Measurements from ENCODE around the gene GANAB. TPM values are rescaled to one million over a fixed set of nuclear protein-coding genes. Genes with fewer than 3 reads are reported as not detected.

Gene GANAB
- total and polyA plus RNA-seq, 2 of the 13 experiments (the other 11 are each of a cell fraction or from before 2014, with no cell fraction given) = 99.5 to 234 TPM

GRCh38 chr11:62665075-62665598 is 18.7 kb upstream of the GANAB start, which contains the start of the genes C11orf98 and CSKMT (continued):
- TF ChIP-seq ZNF550 (CRISPR knock-in tag; IDR thresholded peaks at IDR 0.05; ENCODE audit: borderline replicate concordance) = no peak
- 0 out of 2 replicates have a peak, but pooled peaks have one; percentile 57 for TF ChIP-seq KIAA2018 (CRISPR knock-in tag; IDR thresholded peaks at IDR 0.05; ENCODE audit: borderline replicate concordance)
- TF ChIP-seq ZNF614 (CRISPR knock-in tag; IDR thresholded peaks at IDR 0.05; ENCODE audit: borderline replicate concordance) = peak; percentile 75; the same call in 1 of the 2 replicates
- no peak for TF ChIP-seq KAT2B (IDR thresholded peaks at IDR 0.05; ENCODE audit: borderline replicate concordance, low read depth, low read length)
- no peak for TF ChIP-seq ZNF713 (CRISPR knock-in tag; IDR thresholded peaks at IDR 0.05)
- TF ChIP-seq ZNF34 (CRISPR knock-in tag; IDR thresholded peaks at IDR 0.05; ENCODE audit: borderline replicate concordance) = peak; percentile 96; the same call in 1 of the 2 replicates
- peak; percentile 45; the same call in 1 of the 2 replicates for TF ChIP-seq AKAP8 (CRISPR knock-in tag; IDR thresholded peaks at IDR 0.05)
- TF ChIP-seq ZBTB7B (CRISPR knock-in tag; IDR thresholded peaks at IDR 0.05) = no peak
- no peak for TF ChIP-seq TRAFD1 (CRISPR knock-in tag; IDR thresholded peaks at IDR 0.05; ENCODE audit: borderline replicate concordance)
- peak; percentile 88 for TF ChIP-seq ZNF350 (CRISPR knock-in tag; IDR thresholded peaks at IDR 0.05; ENCODE audit: borderline replicate concordance, low read depth)
- TF ChIP-seq ZNF772 (CRISPR knock-in tag; IDR thresholded peaks at IDR 0.05) = no peak
- TF ChIP-seq ZNF83 (CRISPR knock-in tag; IDR thresholded peaks at IDR 0.05; ENCODE audit: borderline replicate concordance) = no peak; the same call in 1 of the 2 replicates
- TF ChIP-seq ZGPAT (CRISPR knock-in tag; IDR thresholded peaks at IDR 0.05) = peak; percentile 63
- TF ChIP-seq MED1 (CRISPR knock-in tag; IDR thresholded peaks at IDR 0.05) = peak; percentile 50; the same call in 1 of the 2 replicates
- peak; percentile 96; the same call in 1 of the 2 replicates for TF ChIP-seq ZNF704 (CRISPR knock-in tag; IDR thresholded peaks at IDR 0.05; ENCODE audit: borderline replicate concordance)
- no peak for TF ChIP-seq HDAC6 (IDR thresholded peaks at IDR 0.05; ENCODE audit: low read depth, low read length)
- TF ChIP-seq RBAK (CRISPR knock-in tag; IDR thresholded peaks at IDR 0.05) = no peak
